H1 (cell line): ENCODE measurements around the gene IFI30. TPM values are rescaled to one million over a fixed set of nuclear protein-coding genes. Genes with fewer than 3 reads are reported as not detected.

ENCODE experiments used
- ATF2 ChIP-seq: IDR thresholded peaks from 2 replicates; pipeline ENCODE4 v1.6.1; 2012; ENCODE audit warnings: low read length, inconsistent platforms
- BCL11A ChIP-seq, 2 experiments: IDR thresholded peaks; one replicate each; pipeline ENCODE4 v1.6.1; 2011; ENCODE audit warnings: low read depth in 2 of 2, low read length in 2 of 2, mild to moderate bottlenecking in 2 of 2
- BRCA1 ChIP-seq: IDR thresholded peaks from 2 replicates; pipeline ENCODE4 v1.6.1; 2012; ENCODE audit warnings: low read depth, low read length, improper control_type of control experiment
- CBX8 ChIP-seq: fragments of 300-800, 300-1000 bp; sonication (generic); IDR thresholded peaks from 2 replicates; pipeline ENCODE4 v1.7.1; 2016; ENCODE audit warnings: low read depth, low read length, borderline replicate concordance
- EGR1 ChIP-seq: IDR thresholded peaks from 2 replicates; pipeline ENCODE4 v1.6.1; 2011; ENCODE audit warnings: low read depth, low read length, borderline replicate concordance
- KDM4A ChIP-seq: IDR thresholded peaks from one replicate; pipeline ENCODE4 v1.7.1; 2012; ENCODE audit warnings: low read depth, mild to moderate bottlenecking, moderate library complexity, low read length, inconsistent platforms; ENCODE audit not compliant: severe bottlenecking
- MAFK ChIP-seq: IDR thresholded peaks from 2 replicates; pipeline ENCODE4 v1.6.1; 2012; ENCODE audit warnings: low read depth, mild to moderate bottlenecking, improper control_type of control experiment, low read length
- POU5F1 ChIP-seq: IDR thresholded peaks from 2 replicates; pipeline ENCODE4 v1.6.1; 2011; ENCODE audit warnings: low read depth, mild to moderate bottlenecking, low read length, moderate library complexity
- RAD21 ChIP-seq, 2 experiments: IDR thresholded peaks in 1 of 2; conservative IDR thresholded peaks in 1 of 2; 2 replicates each; pipeline ENCODE4 v1.6.1; 2011; ENCODE audit warnings: low read depth in 2 of 2, low read length in 2 of 2, improper control_type of control experiment in 1 of 2, inconsistent platforms in 1 of 2, mild to moderate bottlenecking in 1 of 2, moderate library complexity in 1 of 2
- RFX5 ChIP-seq: IDR thresholded peaks from 2 replicates; pipeline ENCODE4 v1.6.1; 2011; ENCODE audit warnings: low read depth, low read length, improper control_type of control experiment, borderline replicate concordance
- TAF7 ChIP-seq: optimal IDR thresholded peaks from 2 replicates; pipeline ENCODE3; 2011; ENCODE audit warnings: low read depth, mild to moderate bottlenecking, inconsistent platforms, low read length, moderate library complexity, borderline replicate concordance
- TBP ChIP-seq: IDR thresholded peaks from 2 replicates; pipeline ENCODE4 v1.6.1; 2011; ENCODE audit warnings: low read depth, low read length, improper control_type of control experiment
- YY1 ChIP-seq: IDR thresholded peaks from 2 replicates; pipeline ENCODE4 v1.6.1; 2011; ENCODE audit warnings: low read depth, mild to moderate bottlenecking, low read length
- ZNF274 ChIP-seq: IDR thresholded peaks from 2 replicates; pipeline ENCODE4 v1.7.0; 2012; ENCODE audit warnings: low read length, borderline replicate concordance; ENCODE audit errors: extremely low read depth
- polyA plus RNA-seq, 7 experiments: library from polyadenylated mRNA; depleted of rRNA in 3 of 7; stranded (reverse) in 5 of 7; unstranded in 2 of 7; fragments of >200 nt in 5 of 7; fragments of 200-250 nt in 2 of 7; gene quantifications; 1 replicate in 5 of 7; 2 replicates in 1 of 7; 4 replicates in 1 of 7; pipeline versions ENCODE4 v1.2.1 to v1.2.3, GENCODE V29; 2011 to 2013; ENCODE audit warnings: missing spikeins in 2 of 7, mixed read lengths in 2 of 7
- total RNA-seq: library from RNA; stranded (reverse); fragmentation: NEBNext Ultra II Directional; extraction: Animal tissue kit (Norgen Biotek cat#: 25700); gene quantifications from 2 replicates; pipeline ENCODE4 v1.2.1, GENCODE V29; 2021

The IFI30 gene
- total and polyA plus RNA-seq, 2 of the 8 experiments (the other 6 are each of a cell fraction or from before 2014, with no cell fraction given): 28.9 to 62.4 TPM

DNA sequence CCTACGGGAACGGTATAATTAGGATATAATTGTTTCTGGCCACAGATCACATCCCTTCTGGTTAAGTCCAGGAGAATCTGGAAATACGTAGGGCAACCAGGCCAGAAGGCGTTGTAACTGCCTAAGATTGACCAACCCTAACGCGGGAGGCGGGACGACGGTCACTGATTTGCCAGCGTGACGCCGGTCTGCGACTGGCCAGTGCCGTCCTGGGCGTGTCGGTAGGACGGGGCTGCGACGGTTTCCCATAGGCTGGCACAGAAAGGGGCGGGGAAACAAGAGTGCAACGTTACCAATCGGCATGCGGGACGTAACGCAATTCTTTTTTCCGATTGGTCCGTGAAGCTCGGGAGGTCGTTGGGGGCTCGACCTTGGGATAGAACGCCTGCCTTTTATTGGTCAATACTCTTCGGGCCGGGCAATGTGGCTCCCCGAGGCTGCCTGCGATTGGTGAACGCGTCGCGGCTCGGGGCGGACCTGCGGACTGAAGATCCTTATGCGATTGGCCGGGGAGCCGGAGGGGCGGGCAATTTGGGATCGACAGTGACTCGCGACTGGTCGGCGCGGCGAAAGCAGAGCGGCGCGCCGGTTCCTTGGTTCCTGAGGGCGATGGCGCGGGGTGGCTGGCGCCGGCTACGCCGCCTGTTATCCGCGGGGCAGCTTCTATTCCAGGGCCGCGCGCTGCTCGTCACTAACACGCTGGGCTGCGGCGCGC lies 19.2 kb downstream of the IFI30 start, which contains the start of gene MPV17L2 (continued):
- TF ChIP-seq ATF2 (no peak), ZNF274 (no peak), BCL11A (IDR thresholded peaks at IDR 0.05; ENCODE audit: low read depth in 2 of 2, low read length in 2 of 2) (no peak), TAF7 (no peak), TBP (no peak; the same call in 1 of the 2 replicates), RAD21 (IDR thresholded peaks at IDR 0.05 in 1 of 2, conservative IDR thresholded peaks at IDR 0.05 in 1 of 2; ENCODE audit: low read depth in 2 of 2, low read length in 2 of 2) (no peak), POU5F1 (no peak), YY1 (peak; percentile 57; the same call in 1 of the 2 replicates), CBX8 (no peak), MAFK (no peak), BRCA1 (no peak), EGR1 (no peak), RFX5 (peak; percentile 56; the same call in 1 of the 2 replicates), KDM4A (peak; percentile 77)
